ENCODE data around the gene TMPRSS2. TPM values are rescaled to one million over a fixed set of nuclear protein-coding genes. Genes with fewer than 3 reads are reported as not detected.

The TMPRSS2 gene
- total RNA-seq, 1 donor from 2014 or later, result not detected

GRCh38 chr21:41504030-41504429, 3.9 kb downstream of the TMPRSS2 start:
- no peak for TF ChIP-seq CTCF (IDR thresholded peaks at IDR 0.05; ENCODE audit: borderline replicate concordance)
- no peak overlapping the region for H3K4me3 ChIP-seq
- intact Hi-C loops (cut with micrococcal nuclease), result no loop called here
- no peak overlapping the region for H3K27ac ChIP-seq (replicated peaks)
- DNase-seq, result no peak
- H3K36me3 ChIP-seq, result no peaks in the 10 kb centered on the region
- H3K27me3 ChIP-seq (ENCODE audit: low read depth), result peaks cover 96% of the 10 kb centered on the region
- H3K4me1 ChIP-seq, result peaks cover 20% of the 10 kb centered on the region
- H3K9me3 ChIP-seq (replicated peaks), result no peaks in the 10 kb centered on the region

- no peak for TF ChIP-seq CTCF (IDR thresholded peaks at IDR 0.05; ENCODE audit: borderline replicate concordance)
- peaks cover 18% of the 10 kb centered on the region for H3K4me1 ChIP-seq
- H3K27me3 ChIP-seq (ENCODE audit: low read depth), result peaks cover 96% of the 10 kb centered on the region
- no peak for DNase-seq
- no peak overlapping the region for H3K4me3 ChIP-seq
- intact Hi-C loops (cut with micrococcal nuclease), result no loop called here
- H3K9me3 ChIP-seq (replicated peaks), result no peaks in the 10 kb centered on the region
- no peak overlapping the region for H3K27ac ChIP-seq (replicated peaks)
- H3K36me3 ChIP-seq, result no peaks in the 10 kb centered on the region
Measured at GRCh38 chr21:41503331-41503730, 4.6 kb downstream of the TMPRSS2 start.

GRCh38 chr21:41501919-41502318, 6.0 kb downstream of the TMPRSS2 start:
- H3K4me1 ChIP-seq, result peaks cover 4% of the 10 kb centered on the region
- peaks cover 94% of the 10 kb centered on the region for H3K27me3 ChIP-seq (ENCODE audit: low read depth)
- H3K36me3 ChIP-seq, result no peaks in the 10 kb centered on the region
- TF ChIP-seq CTCF (IDR thresholded peaks at IDR 0.05; ENCODE audit: borderline replicate concordance), result no peak
- no peak for DNase-seq
- intact Hi-C loops (cut with micrococcal nuclease), result no loop called here
- H3K27ac ChIP-seq (replicated peaks), result no peak overlapping the region
- no peaks in the 10 kb centered on the region for H3K9me3 ChIP-seq (replicated peaks)
- no peak overlapping the region for H3K4me3 ChIP-seq

- no peak for TF ChIP-seq CTCF (IDR thresholded peaks at IDR 0.05; ENCODE audit: borderline replicate concordance)
- Histone ChIP-seq H3K36me3 (no peaks in the 10 kb centered on the region), H3K4me1 (no peaks in the 10 kb centered on the region), H3K27ac (replicated peaks) (no peak overlapping the region), H3K27me3 (ENCODE audit: low read depth) (peaks cover 94% of the 10 kb centered on the region), H3K9me3 (replicated peaks) (no peaks in the 10 kb centered on the region), H3K4me3 (no peak overlapping the region)
- intact Hi-C loops (cut with micrococcal nuclease), result no loop called here
- no peak for DNase-seq
Measured at GRCh38 chr21:41500931-41501381, 7.0 kb downstream of the TMPRSS2 start.

GRCh38 chr21:41500363-41500762, 7.6 kb downstream of the TMPRSS2 start:
- Histone ChIP-seq H3K27me3 (ENCODE audit: low read depth) (peaks cover 94% of the 10 kb centered on the region), H3K27ac (replicated peaks) (no peak overlapping the region), H3K4me1 (no peaks in the 10 kb centered on the region), H3K36me3 (no peaks in the 10 kb centered on the region), H3K9me3 (replicated peaks) (no peaks in the 10 kb centered on the region), H3K4me3 (no peak overlapping the region)
- DNase-seq, result no peak
- intact Hi-C loops (cut with micrococcal nuclease), result no loop called here
- TF ChIP-seq CTCF (IDR thresholded peaks at IDR 0.05; ENCODE audit: borderline replicate concordance), result no peak

GRCh38 chr21:41499920-41500319, 8.0 kb downstream of the TMPRSS2 start:
- Histone ChIP-seq H3K4me3 (no peak overlapping the region), H3K36me3 (no peaks in the 10 kb centered on the region), H3K4me1 (no peaks in the 10 kb centered on the region), H3K9me3 (replicated peaks) (no peaks in the 10 kb centered on the region), H3K27me3 (ENCODE audit: low read depth) (peaks cover 94% of the 10 kb centered on the region), H3K27ac (replicated peaks) (no peak overlapping the region)
- no peak for DNase-seq
- intact Hi-C loops (cut with micrococcal nuclease), result no loop called here
- no peak for TF ChIP-seq CTCF (IDR thresholded peaks at IDR 0.05; ENCODE audit: borderline replicate concordance)

All from left ventricle myocardium inferior (tissue), 1 donor.